GM19324 (cell line): ENCODE results near the gene FBXO47.
"Not testable (repeated sequence)": the region's sequence is repeated elsewhere in the genome, so short reads cannot be mapped to it uniquely, and the experiment has no call there.

Experiments used
- ATAC-seq: cut with Tn5 transposase; IDR thresholded peaks from one replicate; pipeline ENCODE4 v1.9.1; 2021; ENCODE audit warnings: mild to moderate bottlenecking, moderate library complexity; ENCODE audit not compliant: unreplicated experiment, low FRiP score

FBXO47 gene

DNA sequence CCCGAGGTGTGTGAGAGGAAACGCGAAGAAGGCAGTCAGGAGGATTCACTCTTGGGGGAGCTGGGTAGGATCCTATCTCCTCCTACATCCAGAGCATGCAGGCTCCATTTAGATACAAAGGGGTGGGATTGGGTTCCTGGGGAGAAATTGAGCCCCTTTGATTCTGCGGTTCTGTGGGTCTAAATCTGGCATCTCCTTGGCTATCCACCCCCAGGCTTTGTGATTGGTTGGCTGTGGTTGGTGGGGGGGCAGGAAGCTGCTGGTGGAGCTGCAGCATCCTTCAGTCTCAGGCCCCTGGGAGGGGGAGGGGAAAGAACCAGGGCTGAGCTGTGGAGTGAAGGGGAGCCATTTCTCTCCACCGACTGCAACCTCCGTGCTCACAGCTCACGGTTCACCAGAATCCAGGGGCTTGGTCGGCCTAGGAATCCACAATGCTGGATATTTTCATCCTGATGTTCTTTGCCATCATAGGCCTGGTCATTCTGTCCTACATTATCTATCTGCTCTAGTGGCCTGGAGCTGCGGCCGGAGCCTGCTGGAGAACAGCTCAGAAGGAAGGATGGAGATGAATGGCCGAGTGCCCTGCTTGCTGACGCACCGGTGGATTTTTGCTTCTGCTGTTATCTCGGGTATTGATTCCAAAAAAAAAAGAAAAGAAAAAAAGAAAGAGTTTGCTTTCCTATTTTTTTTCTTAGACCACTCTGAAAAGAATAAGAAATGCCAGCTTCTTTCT, 41.8 kb downstream of the FBXO47 start, which contains the start of gene LASP1NB:
LASP1NB (plus strand) TSS at position 352 of the 733 bp plus-strand sequence.
- no peak for ATAC-seq

DNA sequence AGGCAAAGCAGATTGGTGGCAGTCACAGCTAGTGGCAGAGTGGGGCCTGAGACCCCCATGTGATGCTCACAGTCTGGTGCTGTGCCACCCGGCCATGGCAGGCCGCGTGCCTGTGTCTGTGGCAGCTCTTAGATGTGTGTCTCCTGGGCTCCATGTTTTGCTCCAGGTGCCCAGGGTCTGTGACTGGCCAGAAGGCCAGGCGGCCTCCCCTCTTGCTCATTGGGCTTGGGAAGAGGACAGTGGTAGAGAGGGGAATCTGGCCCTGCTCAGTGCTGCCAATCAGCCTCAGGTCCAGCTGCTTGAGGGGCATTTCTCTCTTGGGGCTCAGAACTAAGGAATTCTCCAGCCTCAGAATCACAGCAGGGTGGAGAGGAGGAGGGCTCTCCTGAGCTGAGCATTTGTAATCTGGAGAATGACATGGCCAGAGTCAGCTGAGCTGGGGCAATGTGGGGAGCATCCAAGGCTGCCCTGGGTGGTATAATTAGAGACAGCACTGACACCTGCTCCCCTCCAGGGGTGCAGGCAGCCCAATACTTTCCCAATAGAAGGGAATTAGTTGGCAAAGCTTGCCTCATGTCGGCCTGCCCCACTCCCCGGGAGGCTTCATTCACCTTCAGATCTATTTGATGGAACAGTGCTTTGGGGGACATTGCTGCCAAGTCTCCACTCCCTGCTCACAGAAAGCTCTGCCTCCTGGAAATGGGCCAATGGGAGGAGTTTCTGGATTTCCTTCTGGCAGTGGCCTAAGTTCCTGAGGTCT, 44.5 kb downstream of the FBXO47 start:
- no peak for ATAC-seq

DNA sequence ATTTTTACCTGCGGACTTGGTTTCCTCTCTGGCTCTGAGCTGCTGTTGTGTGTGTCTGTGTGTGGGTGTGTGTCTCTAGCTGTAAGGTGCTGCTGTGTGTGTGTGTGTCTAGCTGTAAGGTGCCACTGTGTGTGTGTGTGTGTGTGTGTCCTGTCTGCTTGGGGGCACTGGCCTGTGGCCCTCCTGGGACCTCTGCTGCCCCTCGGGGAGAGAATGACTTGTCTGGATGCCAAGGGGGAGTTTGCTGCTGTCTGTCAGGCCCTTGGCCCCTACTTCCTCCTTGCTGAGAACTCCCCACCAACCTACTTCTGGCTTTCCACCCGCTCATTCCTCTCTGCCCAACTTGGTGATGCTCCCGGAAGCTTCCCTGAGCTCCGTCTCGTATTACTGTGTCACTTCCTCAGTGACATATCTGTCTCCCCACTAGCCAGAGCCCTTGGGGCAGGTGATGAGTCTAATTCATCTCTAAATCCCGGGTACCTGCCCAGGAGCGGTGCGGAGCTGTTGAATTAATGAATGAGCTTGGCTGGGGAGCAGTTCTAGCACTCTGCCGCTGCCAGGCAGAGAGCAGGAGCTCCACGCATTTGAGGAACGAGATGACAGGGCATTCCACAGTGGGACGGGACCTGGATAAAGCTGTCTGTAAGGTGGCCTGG, 45.3 kb downstream of the FBXO47 start:
- no peak for ATAC-seq

DNA sequence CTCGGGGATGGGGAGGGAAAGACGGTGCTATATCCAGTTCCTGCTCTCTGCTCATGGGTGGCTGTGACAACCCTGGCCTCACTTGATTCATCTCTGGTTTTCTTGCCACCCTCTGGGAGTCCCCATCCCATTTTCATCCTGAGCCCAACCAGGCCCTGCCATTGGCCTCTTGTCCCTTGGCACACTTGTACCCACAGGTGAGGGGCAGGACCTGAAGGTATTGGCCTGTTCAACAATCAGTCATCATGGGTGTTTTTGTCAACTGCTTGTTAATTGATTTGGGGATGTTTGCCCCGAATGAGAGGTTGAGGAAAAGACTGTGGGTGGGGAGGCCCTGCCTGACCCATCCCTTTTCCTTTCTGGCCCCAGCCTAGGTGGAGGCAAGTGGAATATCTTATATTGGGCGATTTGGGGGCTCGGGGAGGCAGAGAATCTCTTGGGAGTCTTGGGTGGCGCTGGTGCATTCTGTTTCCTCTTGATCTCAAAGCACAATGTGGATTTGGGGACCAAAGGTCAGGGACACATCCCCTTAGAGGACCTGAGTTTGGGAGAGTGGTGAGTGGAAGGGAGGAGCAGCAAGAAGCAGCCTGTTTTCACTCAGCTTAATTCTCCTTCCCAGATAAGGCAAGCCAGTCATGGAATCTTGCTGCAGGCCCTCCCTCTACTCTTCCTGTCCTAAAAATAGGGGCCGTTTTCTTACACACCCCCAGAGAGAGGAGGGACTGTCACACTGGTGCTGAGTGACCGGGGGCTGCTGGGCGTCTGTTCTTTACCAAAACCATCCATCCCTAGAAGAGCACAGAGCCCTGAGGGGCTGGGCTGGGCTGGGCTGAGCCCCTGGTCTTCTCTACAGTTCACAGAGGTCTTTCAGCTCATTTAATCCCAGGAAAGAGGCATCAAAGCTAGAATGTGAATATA, 46.6 kb downstream of the FBXO47 start:
- ATAC-seq, result no peak

DNA sequence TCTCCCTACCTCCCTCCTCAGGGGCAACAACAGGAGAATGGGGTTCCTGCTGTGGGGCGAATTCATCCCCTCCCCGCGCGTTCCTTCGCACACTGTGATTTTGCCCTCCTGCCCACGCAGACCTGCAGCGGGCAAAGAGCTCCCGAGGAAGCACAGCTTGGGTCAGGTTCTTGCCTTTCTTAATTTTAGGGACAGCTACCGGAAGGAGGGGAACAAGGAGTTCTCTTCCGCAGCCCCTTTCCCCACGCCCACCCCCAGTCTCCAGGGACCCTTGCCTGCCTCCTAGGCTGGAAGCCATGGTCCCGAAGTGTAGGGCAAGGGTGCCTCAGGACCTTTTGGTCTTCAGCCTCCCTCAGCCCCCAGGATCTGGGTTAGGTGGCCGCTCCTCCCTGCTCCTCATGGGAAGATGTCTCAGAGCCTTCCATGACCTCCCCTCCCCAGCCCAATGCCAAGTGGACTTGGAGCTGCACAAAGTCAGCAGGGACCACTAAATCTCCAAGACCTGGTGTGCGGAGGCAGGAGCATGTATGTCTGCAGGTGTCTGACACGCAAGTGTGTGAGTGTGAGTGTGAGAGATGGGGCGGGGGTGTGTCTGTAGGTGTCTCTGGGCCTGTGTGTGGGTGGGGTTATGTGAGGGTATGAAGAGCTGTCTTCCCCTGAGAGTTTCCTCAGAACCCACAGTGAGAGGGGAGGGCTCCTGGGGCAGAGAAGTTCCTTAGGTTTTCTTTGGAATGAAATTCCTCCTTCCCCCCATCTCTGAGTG, 47.7 kb downstream of the FBXO47 start:
- ATAC-seq, result no peak

DNA sequence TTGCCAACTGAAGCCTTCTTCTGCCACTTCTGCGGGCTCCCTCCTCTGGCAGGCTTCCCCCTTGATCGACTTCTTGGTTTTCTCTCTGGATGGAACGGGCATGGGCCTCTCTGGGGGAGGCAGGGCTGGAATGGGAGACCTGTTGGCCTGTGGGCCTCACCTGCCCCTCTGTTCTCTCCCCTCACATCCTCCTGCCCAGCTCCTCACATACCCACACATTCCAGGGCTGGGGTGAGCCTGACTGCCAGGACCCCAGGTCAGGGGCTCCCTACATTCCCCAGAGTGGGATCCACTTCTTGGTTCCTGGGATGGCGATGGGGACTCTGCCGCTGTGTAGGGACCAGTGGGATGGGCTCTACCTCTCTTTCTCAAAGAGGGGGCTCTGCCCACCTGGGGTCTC, 48.3 kb downstream of the FBXO47 start:
- no peak for ATAC-seq

DNA sequence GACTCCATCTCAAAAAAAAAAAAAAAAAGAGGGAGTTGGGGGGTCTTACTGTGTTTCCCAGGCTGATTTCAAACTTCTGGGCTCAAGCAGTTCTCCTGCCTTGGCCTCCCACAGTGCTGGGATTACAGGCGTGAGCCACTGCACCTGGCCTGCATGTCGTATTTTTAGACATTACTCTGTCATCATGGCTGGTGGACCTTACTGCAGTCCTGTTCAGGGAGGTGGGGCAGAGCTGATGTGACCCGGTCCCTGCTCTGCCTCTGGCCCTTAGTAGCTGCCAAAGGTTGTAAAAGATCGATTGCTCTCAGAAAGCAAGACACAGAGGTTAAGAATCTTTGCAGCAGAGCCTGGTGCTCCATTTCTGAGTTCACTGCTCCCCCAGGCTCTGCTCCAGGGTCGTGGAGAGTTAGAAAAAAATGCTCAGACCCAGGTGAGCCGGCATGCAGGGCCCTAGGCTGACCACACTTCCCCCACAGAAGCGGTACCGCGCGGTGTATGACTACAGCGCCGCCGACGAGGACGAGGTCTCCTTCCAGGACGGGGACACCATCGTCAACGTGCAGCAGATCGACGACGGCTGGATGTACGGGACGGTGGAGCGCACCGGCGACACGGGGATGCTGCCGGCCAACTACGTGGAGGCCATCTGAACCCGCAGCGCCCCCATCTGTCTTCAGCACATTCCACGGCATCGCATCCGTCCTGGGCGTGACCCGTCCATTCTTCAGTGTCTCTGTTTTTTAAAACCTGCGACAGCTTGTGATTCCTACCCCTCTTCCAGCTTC, 48.9 kb downstream of the FBXO47 start:
- no peak for ATAC-seq

DNA sequence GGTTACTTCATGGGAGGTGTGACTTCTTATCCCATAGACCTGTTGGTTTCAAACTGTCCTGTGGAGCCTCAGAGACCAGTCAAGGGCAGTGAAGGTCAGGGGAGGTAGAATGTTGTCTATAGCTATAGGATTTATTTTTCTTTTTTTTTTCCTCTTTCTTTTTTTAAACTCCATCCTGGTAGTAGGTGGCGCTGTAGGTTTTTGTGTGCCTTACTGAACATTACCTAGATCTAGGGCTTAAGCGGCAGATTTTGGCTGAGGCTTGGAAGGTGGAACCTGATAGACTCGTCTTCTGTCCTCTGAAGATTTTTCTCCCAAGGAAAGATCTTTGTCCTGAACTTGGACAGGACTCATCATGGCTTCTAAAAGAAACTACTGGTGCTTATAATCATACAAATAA, 49.9 kb downstream of the FBXO47 start:
- no peak for ATAC-seq

DNA sequence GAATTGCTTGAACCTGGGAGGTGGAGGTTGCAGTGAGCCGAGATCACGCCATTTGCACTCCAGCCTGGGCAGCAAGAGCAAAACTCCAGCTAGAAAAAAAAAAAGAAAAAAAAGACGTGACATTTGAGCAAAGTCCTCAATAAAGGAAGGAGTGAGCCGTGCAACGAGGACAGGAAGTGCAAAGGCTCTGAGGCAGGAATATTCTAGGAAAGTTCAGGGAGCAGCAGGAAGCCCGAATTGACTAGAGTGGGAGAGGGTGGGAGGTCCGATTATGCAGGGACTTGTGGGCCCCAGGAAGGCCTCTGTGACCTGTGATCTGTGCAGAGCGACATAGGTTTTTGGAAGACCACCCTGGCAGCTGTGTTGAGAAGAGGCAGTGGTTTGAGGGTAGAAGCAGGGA, 50.4 kb downstream of the FBXO47 start:
- ATAC-seq, result no peak

DNA sequence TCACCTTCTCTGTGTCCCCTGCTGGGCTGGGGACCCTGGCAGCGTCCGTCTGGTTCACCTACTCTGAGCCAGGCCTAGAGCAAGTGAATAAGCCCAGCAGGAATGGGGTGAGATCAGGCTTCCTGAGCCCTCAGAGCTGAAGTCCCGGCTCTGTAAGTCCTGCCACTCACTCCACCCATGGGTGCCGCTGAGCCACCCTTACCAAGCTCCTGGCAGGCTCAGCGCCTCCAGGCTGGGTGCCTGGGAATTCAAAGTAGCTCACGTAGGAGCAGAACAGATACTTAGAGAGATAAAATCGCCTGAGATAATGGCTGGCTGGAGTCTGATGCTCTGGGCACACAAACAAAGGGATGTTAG, 51.6 kb downstream of the FBXO47 start:
- ATAC-seq, result no peak

DNA sequence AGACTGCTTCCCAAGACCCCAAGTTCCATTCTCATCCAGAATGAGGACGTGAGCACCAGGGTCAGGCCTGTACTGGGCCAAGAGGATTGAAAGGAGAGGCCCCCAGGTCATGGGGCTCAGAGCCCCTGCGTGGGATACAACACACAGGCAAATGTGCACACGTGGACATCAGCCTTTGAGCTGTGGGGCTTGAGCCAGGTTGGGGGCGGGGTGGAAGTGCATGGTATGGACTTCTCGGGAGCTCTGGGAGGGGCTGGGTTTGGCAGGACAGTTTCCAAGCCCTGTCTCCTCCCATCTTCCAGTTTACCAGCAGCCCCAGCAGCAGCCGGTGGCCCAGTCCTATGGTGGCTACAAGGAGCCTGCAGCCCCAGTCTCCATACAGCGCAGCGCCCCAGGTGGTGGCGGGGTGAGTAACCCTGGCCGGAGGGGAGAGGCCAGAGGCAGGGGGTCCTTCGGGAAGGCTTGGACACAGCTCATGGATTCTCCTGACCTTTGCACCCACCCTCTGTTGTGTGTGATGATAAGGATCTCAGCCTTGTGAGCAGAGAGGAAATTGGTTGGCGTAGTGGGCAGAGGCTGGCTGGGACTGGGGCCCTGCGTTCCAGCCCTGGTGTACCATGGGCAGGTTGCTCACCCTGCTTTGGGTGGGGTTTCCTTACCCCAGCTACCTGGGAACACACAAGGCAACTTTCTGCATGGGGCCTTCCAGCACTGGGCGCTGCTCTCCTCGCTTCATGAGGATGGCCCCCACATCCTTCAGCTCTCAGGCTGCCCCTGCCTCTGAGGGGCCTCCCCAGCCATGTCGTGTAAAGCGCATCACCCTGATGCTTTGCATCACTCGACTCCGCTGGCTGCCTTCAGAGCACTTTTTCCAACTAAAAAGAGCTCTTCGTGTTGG, 52.2 kb downstream of the FBXO47 start:
- no peak for ATAC-seq

DNA sequence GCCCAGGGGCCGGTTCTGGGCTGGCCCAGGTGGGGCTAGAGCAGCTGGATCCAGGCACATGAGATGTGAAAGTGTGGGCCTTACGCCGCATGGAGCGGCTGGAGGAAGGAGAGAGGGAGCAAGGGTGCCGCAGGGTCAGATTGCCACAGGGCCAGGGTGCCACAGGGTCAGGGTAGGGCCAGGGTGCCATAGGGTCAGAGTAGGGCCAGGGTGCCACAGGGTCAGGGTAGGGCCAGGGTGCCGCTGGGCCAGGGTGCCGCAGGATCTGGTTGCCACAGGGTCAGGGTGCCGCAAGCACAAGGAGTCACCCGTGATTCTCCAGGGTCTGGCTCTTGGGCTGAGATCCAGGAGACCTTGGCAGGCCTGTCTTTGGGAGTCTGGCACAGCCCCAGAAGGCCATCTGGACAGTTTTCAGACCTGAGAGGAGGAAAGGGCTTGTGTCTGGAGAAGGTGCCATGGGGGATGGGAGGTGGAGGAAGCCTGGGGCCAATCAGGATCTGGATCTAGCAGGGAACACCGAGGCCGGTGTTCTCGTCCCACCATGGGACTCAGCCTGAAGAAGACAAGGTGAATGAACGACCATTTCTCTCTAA, 54.9 kb downstream of the FBXO47 start:
- no peak for ATAC-seq

DNA sequence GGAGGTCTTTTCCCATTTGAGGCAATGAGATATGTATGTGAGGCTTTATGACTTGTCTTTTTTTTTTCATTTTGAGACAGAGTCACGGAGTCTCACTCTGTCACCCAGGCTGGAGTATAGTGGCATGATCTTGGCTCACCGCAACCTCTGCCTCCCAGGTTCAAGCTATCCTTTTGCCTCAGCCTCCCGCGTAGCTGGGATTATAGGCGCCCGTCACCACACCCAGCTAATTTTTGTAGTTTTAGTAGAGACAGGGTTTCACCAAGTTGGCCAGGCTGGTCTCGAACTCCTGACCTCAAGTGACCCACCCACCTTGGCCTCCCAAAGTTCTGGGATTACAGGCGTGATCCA, 55.5 kb downstream of the FBXO47 start:
- not testable (repeated sequence) for ATAC-seq

DNA sequence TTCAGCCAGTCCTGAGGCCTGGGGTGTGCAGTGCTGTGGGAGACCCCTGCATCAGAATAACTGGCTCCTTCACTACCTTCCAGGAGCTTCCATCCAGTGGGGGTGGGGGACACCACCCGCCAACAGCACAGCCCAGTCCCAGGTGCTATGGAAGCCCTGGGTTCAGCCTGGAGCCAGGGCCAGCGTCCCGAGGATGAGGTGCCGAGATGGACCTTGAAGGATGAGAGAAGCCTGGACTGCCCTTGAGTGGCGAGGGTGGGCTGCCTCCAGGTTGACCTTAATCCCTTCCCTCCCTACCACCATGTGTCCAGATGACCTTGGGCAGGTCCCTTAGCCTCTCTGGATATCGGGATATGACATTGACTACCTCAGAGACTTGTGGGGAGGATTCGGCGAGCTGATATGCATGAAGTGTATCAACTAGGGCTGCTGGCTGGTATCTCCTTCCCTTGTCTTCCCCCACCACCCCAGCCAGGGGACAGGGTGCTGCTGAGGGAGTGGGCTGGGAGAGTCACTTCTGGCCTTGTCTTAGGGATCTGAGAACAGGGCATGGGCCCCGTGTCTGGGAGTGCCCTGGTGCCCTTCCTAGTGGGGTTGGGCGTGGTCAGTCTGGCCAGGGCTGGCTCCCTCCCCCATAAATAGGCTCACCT, 56.0 kb downstream of the FBXO47 start:
- no peak for ATAC-seq

DNA sequence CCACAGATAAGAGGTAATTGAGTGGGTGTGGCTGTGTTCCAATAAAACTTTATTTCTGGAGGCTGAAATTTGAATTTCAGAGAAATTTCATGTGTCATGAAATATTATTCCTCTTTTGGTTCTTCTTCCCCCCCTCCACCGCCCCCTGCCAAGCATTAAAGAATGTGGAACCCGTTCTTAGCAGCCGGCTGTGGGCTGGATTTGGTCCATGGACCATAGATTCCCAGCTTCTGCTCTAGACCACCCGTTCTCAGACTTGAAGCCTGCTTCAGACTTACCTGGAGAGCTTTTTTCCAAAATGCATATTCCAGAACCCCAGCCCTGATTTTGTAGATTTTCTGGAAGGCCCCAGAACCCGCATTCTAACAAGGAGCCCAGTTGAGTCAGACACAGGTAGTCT, 56.9 kb downstream of the FBXO47 start:
- no peak for ATAC-seq

DNA sequence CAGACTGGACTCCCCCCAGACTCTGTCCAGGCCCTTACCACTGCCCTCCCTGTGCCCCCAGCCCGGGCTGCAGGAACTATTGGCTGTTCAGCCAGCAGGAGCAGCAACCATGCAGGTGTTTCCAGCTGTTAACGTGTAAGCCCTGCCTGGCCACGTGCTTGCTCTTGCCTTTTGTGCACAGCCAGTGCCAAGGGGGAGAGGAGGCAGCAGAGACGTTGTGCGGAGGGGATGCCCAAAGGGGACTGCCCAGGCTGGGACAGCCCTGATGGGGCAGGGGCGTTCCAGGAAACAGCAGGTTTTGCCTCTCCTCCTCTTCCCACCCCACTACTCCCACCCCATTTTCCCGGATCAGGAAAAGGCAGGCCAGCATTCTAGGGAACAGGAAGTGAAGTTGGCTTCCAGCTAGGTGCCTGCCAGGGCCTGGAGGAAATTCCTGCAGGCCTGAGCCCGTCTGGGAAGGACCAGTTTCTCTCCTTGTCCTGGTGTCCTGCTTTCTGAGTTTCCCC, 58.5 kb downstream of the FBXO47 start:
- no peak for ATAC-seq
